Stimulated activated CD8-positive, alpha-beta memory T cell treated with anti-CD3 and anti-CD28 coated beads, Interleukin-7, amount 100 ng/mL, for 1 hour (primary cell): ENCODE results near the gene TMEM269.

ENCODE experiments used
- DNase-seq, 2 donors: peaks; one replicate each; pipeline ENCODE4 v3.0.0-alpha.2; 2020; ENCODE audit warnings: low read depth in 2 of 2

Gene TMEM269

GRCh38 chr1:42821690-42822089, 36.9 kb downstream of the TMEM269 start:
- DNase-seq: no peak

- no peak for DNase-seq
Measured at GRCh38 chr1:42822800-42823392, 38.1 kb downstream of the TMEM269 start.

- no peak for DNase-seq
Measured at GRCh38 chr1:42824481-42825035, 39.8 kb downstream of the TMEM269 start.

- DNase-seq: no peak
Measured at GRCh38 chr1:42825036-42825851, 40.5 kb downstream of the TMEM269 start.

DNA sequence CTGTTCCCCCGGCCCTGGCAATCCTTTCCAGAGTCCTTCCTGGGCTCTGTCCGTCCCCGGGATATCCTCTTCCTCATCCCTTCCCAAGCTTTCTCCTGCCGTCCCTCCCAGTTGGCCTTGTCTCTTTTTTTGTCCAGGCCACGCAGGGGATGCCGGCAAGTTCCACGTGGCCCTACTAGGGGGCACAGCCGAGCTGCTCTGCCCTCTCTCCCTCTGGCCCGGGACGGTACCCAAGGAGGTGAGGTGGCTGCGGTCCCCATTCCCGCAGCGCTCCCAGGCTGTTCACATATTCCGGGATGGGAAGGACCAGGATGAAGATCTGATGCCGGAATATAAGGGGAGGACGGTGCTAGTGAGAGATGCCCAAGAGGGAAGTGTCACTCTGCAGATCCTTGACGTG, 45.8 kb downstream of the TMEM269 start:
- no peak for DNase-seq

GRCh38 chr1:42831273-42831672, 46.5 kb downstream of the TMEM269 start:
- DNase-seq: no peak

DNA sequence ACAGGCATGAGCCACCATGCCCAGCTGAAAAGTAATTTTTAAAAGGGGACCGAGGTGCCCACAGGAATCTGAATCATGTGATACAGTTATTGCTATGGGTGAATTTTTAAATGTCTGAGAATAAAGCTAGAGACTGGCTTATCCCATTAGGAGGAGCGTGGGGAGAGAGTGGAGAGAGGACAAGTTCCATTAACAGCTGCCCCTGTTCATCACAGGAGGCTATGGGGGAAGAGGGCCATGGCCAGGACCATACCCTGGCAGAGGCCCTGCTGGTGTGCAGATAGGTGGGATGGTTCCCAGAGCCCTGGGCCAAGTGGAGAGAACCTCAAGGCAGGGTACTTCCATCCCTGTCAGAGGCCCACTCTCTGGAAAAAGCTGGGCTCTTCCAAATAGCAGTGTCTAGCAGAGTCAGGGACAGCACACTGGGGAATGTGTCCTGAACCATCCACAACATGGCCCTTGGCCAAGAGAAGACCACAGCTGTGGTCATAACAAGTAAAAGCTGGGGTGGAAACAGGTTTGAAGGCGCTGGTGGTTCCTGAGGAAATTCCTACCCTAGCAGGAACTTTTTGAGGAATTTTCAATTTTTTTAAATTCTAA, 48.0 kb downstream of the TMEM269 start:
- no peak for DNase-seq

GRCh38 chr1:42833981-42834380, 49.2 kb downstream of the TMEM269 start:
- no peak for DNase-seq

DNA sequence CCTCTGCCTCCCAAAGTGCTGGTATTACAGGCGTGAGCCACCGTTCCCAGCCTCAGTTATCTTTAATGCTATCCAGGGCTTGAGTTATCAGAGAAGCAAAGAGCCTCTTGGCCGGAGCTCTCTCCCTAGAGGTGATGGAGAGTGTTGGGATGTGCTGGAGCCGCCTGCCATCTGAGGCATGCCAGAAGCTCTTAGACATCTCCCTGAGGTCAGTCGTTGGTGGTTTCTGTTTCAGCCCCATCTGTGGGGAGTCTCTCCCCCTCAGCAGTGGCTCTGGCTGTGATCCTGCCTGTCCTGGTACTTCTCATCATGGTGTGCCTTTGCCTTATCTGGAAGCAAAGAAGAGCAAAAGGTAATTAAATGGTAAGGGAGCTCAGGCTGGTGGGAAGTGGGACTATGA, 50.0 kb downstream of the TMEM269 start:
- no peak for DNase-seq

GRCh38 chr1:42835422-42835821, 50.6 kb downstream of the TMEM269 start:
- no peak for DNase-seq

DNA sequence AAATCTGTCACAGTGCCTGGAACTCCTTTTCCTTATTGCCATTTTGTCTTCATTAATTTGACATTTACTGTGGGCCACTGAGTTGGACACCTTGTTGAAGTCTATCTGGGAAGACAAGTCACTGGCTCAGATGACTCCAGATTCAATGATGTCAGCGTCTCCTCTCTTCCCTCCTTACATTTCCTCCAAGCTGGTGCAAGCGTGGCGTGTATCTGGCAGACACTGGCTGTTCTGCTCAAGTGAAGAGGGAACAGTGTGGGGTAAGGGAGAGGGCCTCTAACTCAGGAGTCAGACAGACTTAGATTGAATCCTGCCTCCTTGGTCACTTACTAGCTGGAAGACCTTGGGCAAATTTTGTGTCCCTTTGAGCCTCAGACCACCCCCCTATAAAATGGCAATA, 52.9 kb downstream of the TMEM269 start:
- no peak for DNase-seq

GRCh38 chr1:42838482-42839190, 53.8 kb downstream of the TMEM269 start:
- no peak for DNase-seq

DNA sequence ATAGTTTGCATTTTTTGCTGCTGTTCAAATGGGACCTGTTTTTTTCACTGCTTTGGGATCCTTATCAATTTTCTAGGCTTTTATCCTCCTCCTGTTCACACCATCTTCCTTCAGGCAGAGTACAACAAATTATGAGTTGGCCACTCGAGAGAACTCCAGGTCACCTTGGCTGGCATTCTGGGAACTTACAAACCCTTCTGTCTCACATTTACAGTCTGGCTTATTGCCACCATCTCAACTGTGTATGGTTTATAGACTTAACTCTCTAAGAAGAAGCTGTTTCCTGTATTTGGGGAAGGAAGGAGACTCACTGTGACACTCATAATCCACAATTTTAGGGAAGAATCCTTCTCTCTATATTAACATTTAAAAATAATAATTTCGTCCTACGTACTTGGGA, 56.2 kb downstream of the TMEM269 start:
- no peak for DNase-seq

DNA sequence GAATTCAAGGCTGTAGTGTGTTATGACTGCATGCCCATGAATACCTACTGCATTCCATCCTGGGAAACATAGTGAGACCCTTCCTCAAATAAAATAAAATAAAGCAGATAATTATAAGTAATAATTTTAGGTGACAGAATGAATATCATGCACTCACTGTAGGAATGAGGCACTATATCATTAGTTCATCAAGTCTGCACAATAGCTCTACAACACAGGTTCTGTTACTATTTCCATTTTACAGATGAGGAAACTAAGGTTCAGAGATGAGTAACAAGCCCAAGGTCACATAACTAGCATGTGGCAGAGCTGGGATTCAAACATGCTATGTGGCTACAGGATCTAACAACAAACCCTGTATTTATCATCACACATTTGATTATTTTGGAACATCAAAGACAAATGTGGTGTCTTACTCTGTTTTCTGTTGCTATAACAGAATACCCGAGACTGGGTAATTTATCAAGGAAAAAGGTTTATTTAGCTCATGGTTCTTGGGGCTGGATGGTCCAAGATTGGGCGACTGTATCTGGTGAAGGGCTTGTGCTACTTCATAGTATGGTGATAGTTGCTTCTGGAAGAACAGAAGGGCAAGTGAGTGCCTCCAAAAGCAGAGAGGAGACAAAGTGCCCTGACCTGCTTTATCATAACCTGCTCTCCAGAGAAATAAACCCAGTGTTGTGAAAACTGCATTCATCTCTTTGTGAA, 56.8 kb downstream of the TMEM269 start:
- no peak for DNase-seq

DNA sequence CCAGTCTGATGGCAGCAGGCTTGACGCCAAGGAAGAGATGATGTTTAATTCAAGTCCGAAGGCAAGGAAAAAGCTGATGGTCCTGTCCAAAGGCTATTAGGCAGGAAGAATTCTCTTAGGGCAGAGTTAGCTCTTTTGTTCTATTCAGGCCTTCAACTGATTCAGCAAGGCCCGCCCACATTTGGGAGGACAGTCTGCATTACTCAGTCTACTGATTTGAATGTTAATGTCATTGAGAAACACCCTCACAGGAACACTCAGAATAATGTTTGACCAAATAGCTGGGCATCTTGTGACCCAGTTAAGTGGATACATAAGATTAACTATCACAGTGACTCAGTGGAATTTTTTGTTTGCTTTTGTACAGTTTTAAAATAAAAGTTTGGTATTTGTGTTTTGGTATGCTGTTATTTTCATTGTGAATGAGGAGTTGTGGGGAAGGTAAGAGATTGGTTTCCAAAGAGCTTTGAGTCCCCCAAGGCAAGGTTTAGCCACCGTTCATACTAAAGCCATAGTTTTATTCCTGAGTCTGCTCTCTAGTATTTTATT, 59.9 kb downstream of the TMEM269 start:
- no peak for DNase-seq

GRCh38 chr1:42845193-42845592, 60.4 kb downstream of the TMEM269 start:
- no peak for DNase-seq

GRCh38 chr1:42845866-42846256, 61.1 kb downstream of the TMEM269 start:
- DNase-seq: no peak

GRCh38 chr1:42846257-42847110, 61.7 kb downstream of the TMEM269 start, which contains the start of gene ZNF691:
Gene ZNF691 (plus strand): TSS chr1:42846613. CDS start chr1:42849659, 3,046 bp downstream.
- DNase-seq: peak; percentile 65

- DNase-seq: no peak
Measured at GRCh38 chr1:42847111-42847595, 62.4 kb downstream of the TMEM269 start.
